IMR-90 (cell line): ENCODE results near the gene HIVEP3. TPM values are rescaled to one million over a fixed set of nuclear protein-coding genes. Genes with fewer than 3 reads are reported as not detected.

Experiments
- ATAC-seq: fragments of 200-7000 bp; cut with Tn5 transposase; 2 replicates; pipeline ENCODE4 v1.9.1; 2020; ENCODE audit warnings: low read depth, mild to moderate bottlenecking, moderate library complexity
- BruUV-seq: library from RNA; stranded (reverse); fragments of 400-500 nt; replicated peaks from 2 replicates; lab custom pipeline; 2021; lab: Mats Ljungman, UMichigan
- CTCF ChIA-PET: fragments of 300-600 bp; formaldehyde crosslinking; extraction: SDS; loops from one replicate; lab custom pipeline; 2021; ENCODE audit warnings: antibody characterized with exemption; lab: Yijun Ruan, JAX
- POLR2A ChIA-PET: fragments of 300-600 bp; sonication (Branson Sonifier 250); formaldehyde crosslinking; loops from one replicate; lab custom pipeline; 2022; ENCODE audit warnings: antibody characterized with exemption; ENCODE audit not compliant: unreplicated experiment; lab: Charles Lee
- DNase-seq: peaks from one replicate; pipeline ENCODE4 v3.0.0; 2013
- H2AFZ ChIP-seq: replicated peaks from 2 replicates; pipeline ENCODE3; 2013; ENCODE audit warnings: low read length, mild to moderate bottlenecking; ENCODE audit not compliant: poor library complexity
- H2AK5ac ChIP-seq: 2 replicates; pipeline ENCODE4 v1.6.1; 2013; ENCODE audit warnings: low read depth, low read length, inconsistent platforms
- H2AK9ac ChIP-seq: replicated peaks from 2 replicates; pipeline ENCODE3; 2013; ENCODE audit warnings: mild to moderate bottlenecking, low read depth, low read length, moderate library complexity; ENCODE audit not compliant: poor library complexity
- H2BK120ac ChIP-seq: 2 replicates; pipeline ENCODE4 v1.6.1; 2013; ENCODE audit warnings: low read depth, low read length, inconsistent platforms
- H2BK15ac ChIP-seq: 3 replicates; pipeline ENCODE4 v1.6.1; 2013; ENCODE audit warnings: low read depth, low read length, inconsistent platforms
- H2BK20ac ChIP-seq: 2 replicates; pipeline ENCODE4 v1.6.1; 2013; ENCODE audit warnings: low read depth, mild to moderate bottlenecking, inconsistent platforms, low read length, moderate library complexity
- H2BK5ac ChIP-seq: 2 replicates; pipeline ENCODE4 v1.6.1; 2013; ENCODE audit warnings: mild to moderate bottlenecking, low read depth, low read length, inconsistent platforms; ENCODE audit not compliant: poor library complexity, severe bottlenecking
- H3K14ac ChIP-seq: replicated peaks from 2 replicates; pipeline ENCODE4 v1.6.1; 2013; ENCODE audit warnings: low read depth, low read length, inconsistent platforms
- H3K18ac ChIP-seq: 2 replicates; pipeline ENCODE4 v1.6.1; 2013; ENCODE audit warnings: low read depth, low read length, control low read depth
- H3K23ac ChIP-seq: 2 replicates; pipeline ENCODE4 v1.6.1; 2013; ENCODE audit warnings: low read depth, low read length, inconsistent platforms
- H3K27ac ChIP-seq: 2 replicates; pipeline ENCODE4 v1.5.1; 2013; ENCODE audit warnings: mild to moderate bottlenecking, control low read depth, low read length; ENCODE audit not compliant: insufficient read depth
- H3K27me3 ChIP-seq: 2 replicates; pipeline ENCODE4 v1.6.1; 2013; ENCODE audit warnings: low read length; ENCODE audit not compliant: control insufficient read depth, insufficient read depth
- H3K36me3 ChIP-seq: 2 replicates; pipeline ENCODE4 v1.6.1; 2013; ENCODE audit warnings: low read length, mixed read lengths; ENCODE audit not compliant: control insufficient read depth, insufficient read depth
- H3K4ac ChIP-seq: 2 replicates; pipeline ENCODE4 v1.6.1; 2013; ENCODE audit warnings: low read depth, low read length, inconsistent platforms
- H3K4me1 ChIP-seq: 2 replicates; pipeline ENCODE4 v1.6.1; 2013; ENCODE audit warnings: low read length, mixed read lengths; ENCODE audit not compliant: control insufficient read depth, insufficient read depth
- H3K4me2 ChIP-seq: 2 replicates; pipeline ENCODE4 v1.6.1; 2013; ENCODE audit warnings: low read depth, mild to moderate bottlenecking, control low read depth, low read length, moderate library complexity
- H3K4me3 ChIP-seq: 2 replicates; pipeline ENCODE4 v1.5.1; 2013; ENCODE audit warnings: low read depth, mild to moderate bottlenecking, control low read depth, low read length, moderate library complexity; ENCODE audit not compliant: insufficient read depth
- H3K56ac ChIP-seq: 2 replicates; pipeline ENCODE4 v1.6.1; 2013; ENCODE audit warnings: low read length, inconsistent platforms; ENCODE audit not compliant: insufficient read depth; ENCODE audit errors: extremely low read depth
- H3K79me1 ChIP-seq, 2 experiments: 2 replicates each; pipeline ENCODE4 v1.6.1; 2013; ENCODE audit warnings: low read length in 2 of 2, inconsistent platforms in 1 of 2, low read depth in 1 of 2
- H3K9ac ChIP-seq: 2 replicates; pipeline ENCODE4 v1.6.1; 2013; ENCODE audit warnings: low read depth, low read length, control low read depth
- H3K9me1 ChIP-seq: 2 replicates; pipeline ENCODE4 v1.6.1; 2013; ENCODE audit warnings: low read length, inconsistent platforms; ENCODE audit not compliant: insufficient read depth
- H3K9me3 ChIP-seq: 2 replicates; pipeline ENCODE4 v1.6.1; 2013; ENCODE audit warnings: low read length; ENCODE audit not compliant: control insufficient read depth, insufficient read depth
- H4K20me1 ChIP-seq: 2 replicates; pipeline ENCODE4 v1.6.1; 2013; ENCODE audit warnings: low read length, inconsistent platforms; ENCODE audit not compliant: insufficient read depth
- H4K5ac ChIP-seq: 2 replicates; pipeline ENCODE4 v1.6.1; 2013; ENCODE audit warnings: mild to moderate bottlenecking, low read depth, low read length, control low read depth
- H4K8ac ChIP-seq, 2 experiments: 2 replicates each; pipeline ENCODE4 v1.6.1; 2013; ENCODE audit warnings: low read depth in 2 of 2, low read length in 2 of 2, control low read depth in 1 of 2, inconsistent platforms in 1 of 2
- H4K91ac ChIP-seq: 2 replicates; pipeline ENCODE4 v1.6.1; 2013; ENCODE audit warnings: low read depth, low read length, inconsistent platforms; ENCODE audit not compliant: insufficient read depth
- CHD1 ChIP-seq: IDR thresholded peaks from 2 replicates; pipeline ENCODE4 v1.6.1; 2012; ENCODE audit warnings: low read depth, low read length, improper control_type of control experiment
- MAFK ChIP-seq: IDR thresholded peaks from 2 replicates; pipeline ENCODE4 v1.6.1; 2012; ENCODE audit warnings: low read depth, low read length, improper control_type of control experiment
- MXI1 ChIP-seq: IDR thresholded peaks from 2 replicates; pipeline ENCODE4 v1.6.1; 2012; ENCODE audit warnings: low read depth, mild to moderate bottlenecking, low read length, moderate library complexity, borderline replicate concordance
- RFX5 ChIP-seq: IDR thresholded peaks from 2 replicates; pipeline ENCODE4 v1.8.0; 2012; ENCODE audit warnings: low read depth, mild to moderate bottlenecking, low read length, moderate library complexity
- SMC3 ChIP-seq: fragments of 150-350 bp; IDR thresholded peaks from 2 replicates; pipeline ENCODE4 v1.6.1; 2016; ENCODE audit warnings: low read depth, mild to moderate bottlenecking, antibody characterized with exemption, low read length, moderate library complexity
- WGBS, 2 experiments: methylation state at CpG; one replicate each; pipeline versions ENCODE4 v1.1.5 to v1.1.7; 2013; ENCODE audit warnings: missing lambda C conversion rate in 2 of 2; ENCODE audit not compliant: insufficient read length in 1 of 2; ENCODE audit errors: extremely low coverage in 2 of 2; 5-methylcytosine and 5-hydroxymethylcytosine counted together
- dilution Hi-C: fragments of 300-500 bp; cut with HindIII; formaldehyde crosslinking; loops from one replicate; pipeline ENCODE4 v1.14.3; 2018; ENCODE audit warnings: low sequenced_read_pairs; ENCODE audit not compliant: unreplicated experiment
- in situ Hi-C: fragments of 300-500 bp; cut with MboI; formaldehyde crosslinking; loops from 3 replicates; pipeline ENCODE4 v1.14.3; 2019; ENCODE audit warnings: low sequenced_read_pairs, inconsistent platforms, mixed read lengths
- intact Hi-C: fragments of 100-400 bp; cut with micrococcal nuclease; formaldehyde crosslinking; loops from 2 replicates; pipeline ENCODE4 v1.10.0; 2022
- polyA plus RNA-seq, 3 experiments: library from polyadenylated mRNA; depleted of rRNA; stranded (reverse); fragments of >200 nt; gene quantifications; 2 replicates each; pipeline ENCODE4 v1.2.3, GENCODE V29; 2012; ENCODE audit warnings: low replicate concordance in 1 of 3
- total RNA-seq: library from RNA; depleted of rRNA; stranded (reverse); fragments of >200 nt; gene quantifications from 2 replicates; pipeline ENCODE4 v1.2.3, GENCODE V29; 2012
- TF ChIP-seq, protein P1 (sequence below): conservative IDR thresholded peaks from 2 replicates; pipeline ENCODE4 v1.5.1; 2012; ENCODE audit warnings: mild to moderate bottlenecking, low read depth, low read length, improper control_type of control experiment
- TF ChIP-seq, protein P2 (sequence below): fragments of 150-350 bp; IDR thresholded peaks from 2 replicates; pipeline ENCODE4 v1.6.1; 2017; ENCODE audit warnings: mild to moderate bottlenecking, antibody characterized with exemption, low read length, low read depth
- TF ChIP-seq, protein P3 (sequence below): fragments of 150-350 bp; IDR thresholded peaks from 2 replicates; pipeline ENCODE4 v1.6.1; 2016; ENCODE audit warnings: low read depth, mild to moderate bottlenecking, low read length, moderate library complexity, borderline replicate concordance

HIVEP3 gene
- total and polyA plus RNA-seq, 2 of the 4 experiments (the other 2 are of a cell fraction) = 1.4 to 4.0 TPM

DNA sequence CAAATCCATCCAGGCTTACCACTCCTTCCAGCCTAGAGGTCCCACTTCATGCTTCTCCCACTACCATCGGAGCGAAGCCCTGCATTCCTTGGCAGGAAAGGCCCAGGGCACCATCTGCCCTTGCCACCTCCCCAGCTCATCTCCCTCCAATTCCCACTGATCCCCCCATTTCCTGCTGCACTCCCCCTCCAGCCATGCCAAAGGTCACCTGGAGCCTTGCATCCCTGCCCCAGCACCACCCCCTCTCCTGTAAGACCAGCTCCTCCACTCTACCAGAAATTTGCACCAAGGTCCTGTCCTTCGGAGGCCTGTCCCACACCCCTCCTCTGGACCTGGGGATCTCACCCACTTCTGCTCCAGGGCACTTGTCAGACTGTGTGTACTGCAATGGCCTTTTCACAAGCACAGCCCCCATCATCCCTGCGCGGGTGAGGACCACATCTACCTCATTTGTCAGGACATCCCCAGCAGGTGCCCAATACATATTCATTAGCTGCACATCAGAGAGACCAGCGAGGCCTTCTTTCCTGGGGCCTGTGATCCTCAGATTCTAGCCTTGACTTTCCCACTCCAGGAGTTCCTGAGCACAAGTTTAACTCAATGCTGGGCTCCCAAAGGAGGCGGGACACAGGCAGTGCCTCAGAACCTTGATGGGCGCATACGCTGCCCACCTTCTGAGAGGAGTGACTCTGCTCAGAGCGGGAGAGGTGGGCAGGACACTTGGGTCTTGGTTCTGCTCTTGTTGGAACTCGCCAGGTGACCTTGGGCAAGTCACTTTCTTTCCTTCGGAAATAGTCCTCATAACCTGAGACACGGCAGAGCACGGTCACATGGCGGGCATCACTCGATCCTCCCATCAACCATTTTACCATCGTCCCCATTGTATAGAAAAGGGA, 384.3 kb downstream of the HIVEP3 start:
- TF ChIP-seq, protein P1, sequence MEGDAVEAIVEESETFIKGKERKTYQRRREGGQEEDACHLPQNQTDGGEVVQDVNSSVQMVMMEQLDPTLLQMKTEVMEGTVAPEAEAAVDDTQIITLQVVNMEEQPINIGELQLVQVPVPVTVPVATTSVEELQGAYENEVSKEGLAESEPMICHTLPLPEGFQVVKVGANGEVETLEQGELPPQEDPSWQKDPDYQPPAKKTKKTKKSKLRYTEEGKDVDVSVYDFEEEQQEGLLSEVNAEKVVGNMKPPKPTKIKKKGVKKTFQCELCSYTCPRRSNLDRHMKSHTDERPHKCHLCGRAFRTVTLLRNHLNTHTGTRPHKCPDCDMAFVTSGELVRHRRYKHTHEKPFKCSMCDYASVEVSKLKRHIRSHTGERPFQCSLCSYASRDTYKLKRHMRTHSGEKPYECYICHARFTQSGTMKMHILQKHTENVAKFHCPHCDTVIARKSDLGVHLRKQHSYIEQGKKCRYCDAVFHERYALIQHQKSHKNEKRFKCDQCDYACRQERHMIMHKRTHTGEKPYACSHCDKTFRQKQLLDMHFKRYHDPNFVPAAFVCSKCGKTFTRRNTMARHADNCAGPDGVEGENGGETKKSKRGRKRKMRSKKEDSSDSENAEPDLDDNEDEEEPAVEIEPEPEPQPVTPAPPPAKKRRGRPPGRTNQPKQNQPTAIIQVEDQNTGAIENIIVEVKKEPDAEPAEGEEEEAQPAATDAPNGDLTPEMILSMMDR = no peak
- no peak for TF ChIP-seq CHD1
- TF ChIP-seq, protein P2, sequence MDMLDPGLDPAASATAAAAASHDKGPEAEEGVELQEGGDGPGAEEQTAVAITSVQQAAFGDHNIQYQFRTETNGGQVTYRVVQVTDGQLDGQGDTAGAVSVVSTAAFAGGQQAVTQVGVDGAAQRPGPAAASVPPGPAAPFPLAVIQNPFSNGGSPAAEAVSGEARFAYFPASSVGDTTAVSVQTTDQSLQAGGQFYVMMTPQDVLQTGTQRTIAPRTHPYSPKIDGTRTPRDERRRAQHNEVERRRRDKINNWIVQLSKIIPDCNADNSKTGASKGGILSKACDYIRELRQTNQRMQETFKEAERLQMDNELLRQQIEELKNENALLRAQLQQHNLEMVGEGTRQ = no peak
- TF ChIP-seq MAFK = no peak
- TF ChIP-seq, protein P3, sequence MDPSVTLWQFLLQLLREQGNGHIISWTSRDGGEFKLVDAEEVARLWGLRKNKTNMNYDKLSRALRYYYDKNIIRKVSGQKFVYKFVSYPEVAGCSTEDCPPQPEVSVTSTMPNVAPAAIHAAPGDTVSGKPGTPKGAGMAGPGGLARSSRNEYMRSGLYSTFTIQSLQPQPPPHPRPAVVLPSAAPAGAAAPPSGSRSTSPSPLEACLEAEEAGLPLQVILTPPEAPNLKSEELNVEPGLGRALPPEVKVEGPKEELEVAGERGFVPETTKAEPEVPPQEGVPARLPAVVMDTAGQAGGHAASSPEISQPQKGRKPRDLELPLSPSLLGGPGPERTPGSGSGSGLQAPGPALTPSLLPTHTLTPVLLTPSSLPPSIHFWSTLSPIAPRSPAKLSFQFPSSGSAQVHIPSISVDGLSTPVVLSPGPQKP = no peak
- TF ChIP-seq SMC3 = no peak
- no peak for TF ChIP-seq RFX5
- no peak for TF ChIP-seq MXI1
- Histone ChIP-seq H2AFZ (peak overlapping the region; percentile 13), H2BK15ac (no peak overlapping the region), H2AK9ac (peak overlapping the region; percentile 15), H4K91ac (no peak overlapping the region), H3K27ac (no peak overlapping the region), H3K79me1 (no peaks in the 10 kb centered on the region), H3K4me2 (no peak overlapping the region), H3K36me3 (no peaks in the 10 kb centered on the region), H4K20me1 (peaks cover 2% of the 10 kb centered on the region; the same call in 1 of the 2 replicates), H3K14ac (no peak overlapping the region), H2BK120ac (no peak overlapping the region), H3K4me3 (no peak overlapping the region), H3K23ac (no peak overlapping the region), H2AK5ac (no peak overlapping the region), H3K9ac (no peak overlapping the region), H3K9me1 (peaks cover 9% of the 10 kb centered on the region; the same call in 1 of the 2 replicates), H2BK5ac (no peak overlapping the region), H4K8ac (no peak overlapping the region), H3K9me3 (no peaks in the 10 kb centered on the region), H3K4me1 (peaks cover 8% of the 10 kb centered on the region), H4K5ac (no peak overlapping the region), H3K18ac (no peak overlapping the region), H3K56ac (no peak overlapping the region), H2BK20ac (no peak overlapping the region), H3K27me3 (no peaks in the 10 kb centered on the region; the same call in 1 of the 2 replicates), H3K4ac (no peak overlapping the region)
- intact Hi-C loops = no loop called here
- ATAC-seq = no peak
- ChIA-PET CTCF (no interaction called here), POLR2A (no interaction called here)
- DNase-seq = no peak
- in situ Hi-C loops = no loop called here
- 91% methylated on average over 10 of the region's 17 CpGs; no CpG with 5 or more reads in 1 of the 2 experiments for WGBS, 2 experiments
- no TSS peak for BruUV-seq
- dilution Hi-C loops = no loop called here
